ENCODE measurements around the gene PRICKLE3.
A peak's percentile ranks its signal among the peaks of the same experiment; 100 is the strongest.

The PRICKLE3 gene

DNA sequence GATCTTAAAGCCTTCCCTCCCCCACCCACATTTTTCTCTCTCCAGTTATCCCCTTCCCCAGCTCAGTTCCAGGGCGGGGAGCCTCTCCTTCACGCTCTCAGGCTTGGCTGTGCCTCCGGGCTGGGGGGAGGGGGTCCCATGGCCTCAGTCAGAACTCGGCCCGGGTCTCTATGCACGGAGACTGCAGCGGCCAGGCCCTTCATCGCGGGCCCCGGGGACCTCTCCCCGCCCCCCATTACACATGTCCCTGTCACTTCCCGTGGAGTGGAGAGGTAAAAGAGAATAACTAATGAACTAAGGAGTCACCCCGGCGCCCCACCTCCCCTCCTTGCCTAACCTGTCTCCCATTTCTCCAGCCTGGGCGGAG is 838 bp upstream of the PRICKLE3 start:
- TF ChIP-seq, protein P1, sequence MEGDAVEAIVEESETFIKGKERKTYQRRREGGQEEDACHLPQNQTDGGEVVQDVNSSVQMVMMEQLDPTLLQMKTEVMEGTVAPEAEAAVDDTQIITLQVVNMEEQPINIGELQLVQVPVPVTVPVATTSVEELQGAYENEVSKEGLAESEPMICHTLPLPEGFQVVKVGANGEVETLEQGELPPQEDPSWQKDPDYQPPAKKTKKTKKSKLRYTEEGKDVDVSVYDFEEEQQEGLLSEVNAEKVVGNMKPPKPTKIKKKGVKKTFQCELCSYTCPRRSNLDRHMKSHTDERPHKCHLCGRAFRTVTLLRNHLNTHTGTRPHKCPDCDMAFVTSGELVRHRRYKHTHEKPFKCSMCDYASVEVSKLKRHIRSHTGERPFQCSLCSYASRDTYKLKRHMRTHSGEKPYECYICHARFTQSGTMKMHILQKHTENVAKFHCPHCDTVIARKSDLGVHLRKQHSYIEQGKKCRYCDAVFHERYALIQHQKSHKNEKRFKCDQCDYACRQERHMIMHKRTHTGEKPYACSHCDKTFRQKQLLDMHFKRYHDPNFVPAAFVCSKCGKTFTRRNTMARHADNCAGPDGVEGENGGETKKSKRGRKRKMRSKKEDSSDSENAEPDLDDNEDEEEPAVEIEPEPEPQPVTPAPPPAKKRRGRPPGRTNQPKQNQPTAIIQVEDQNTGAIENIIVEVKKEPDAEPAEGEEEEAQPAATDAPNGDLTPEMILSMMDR (IDR thresholded peaks at IDR 0.05; ENCODE audit: low read depth, low read length), result no peak

DNA sequence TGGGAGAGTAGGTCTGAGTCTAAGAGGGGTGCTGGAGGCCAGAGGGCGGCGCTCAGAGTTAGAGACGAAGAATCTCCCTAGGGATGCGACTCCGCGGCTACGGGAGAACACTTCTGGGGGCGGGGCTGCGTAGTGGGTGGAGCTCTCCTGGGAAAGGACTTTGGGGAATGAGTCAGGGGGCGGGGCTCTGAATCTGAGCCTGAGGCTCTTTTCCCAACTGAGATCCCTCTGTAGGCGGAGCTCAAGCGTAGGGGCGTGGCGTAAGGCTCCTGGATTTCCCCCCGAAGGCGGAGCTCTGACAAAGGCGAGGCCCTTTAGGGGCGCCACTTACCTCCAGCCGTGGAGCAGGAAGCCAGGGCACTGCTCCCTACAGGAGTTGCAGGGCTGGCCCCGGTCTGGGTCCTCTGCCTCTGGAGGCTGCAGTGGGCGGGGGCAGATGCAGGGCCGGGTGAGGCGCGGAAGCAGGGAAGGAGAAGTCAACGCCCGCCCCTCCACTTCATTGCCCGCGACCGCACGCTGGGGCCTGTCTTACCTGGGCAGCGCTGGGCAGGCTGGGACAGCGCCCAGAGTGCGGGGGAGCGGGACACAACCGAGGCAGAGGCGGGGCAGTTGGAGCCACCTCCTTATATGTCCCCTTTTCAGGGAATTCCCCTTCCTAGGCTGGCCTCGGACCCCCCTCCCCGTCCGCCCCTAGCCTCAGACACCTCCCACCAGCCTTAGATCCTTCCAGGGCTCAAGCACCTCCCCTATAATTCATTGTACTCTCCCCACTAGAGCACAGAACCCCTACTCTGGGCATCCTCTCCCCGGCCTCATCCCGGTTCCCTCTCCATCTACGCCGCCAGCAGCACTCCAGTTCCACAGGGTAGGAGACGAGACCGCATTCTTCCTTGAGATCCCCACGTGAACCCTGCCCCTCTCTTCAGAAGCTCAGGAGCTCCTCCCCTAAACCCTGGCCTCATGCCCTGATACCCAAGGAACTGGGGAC is 1.6 kb downstream of the PRICKLE3 start:
- H3K4me3 ChIP-seq (replicated peaks in 1 of 2; ENCODE audit: low read depth in 2 of 2, low read length in 2 of 2), result peak overlapping the region; percentile 64 to 66
- TF ChIP-seq, protein P1 (IDR thresholded peaks at IDR 0.05; ENCODE audit: low read depth, low read length), result no peak
- peak; percentile 92 to 93 for DNase-seq (ENCODE audit: low read depth in 2 of 2)

More for the DNA sequence above, 838 bp upstream of the PRICKLE3 start:
- DNase-seq (ENCODE audit: low read depth in 2 of 2), result no peak
- H3K4me3 ChIP-seq (replicated peaks in 1 of 2; ENCODE audit: low read depth in 2 of 2, low read length in 2 of 2), result no peak overlapping the region

DNA sequence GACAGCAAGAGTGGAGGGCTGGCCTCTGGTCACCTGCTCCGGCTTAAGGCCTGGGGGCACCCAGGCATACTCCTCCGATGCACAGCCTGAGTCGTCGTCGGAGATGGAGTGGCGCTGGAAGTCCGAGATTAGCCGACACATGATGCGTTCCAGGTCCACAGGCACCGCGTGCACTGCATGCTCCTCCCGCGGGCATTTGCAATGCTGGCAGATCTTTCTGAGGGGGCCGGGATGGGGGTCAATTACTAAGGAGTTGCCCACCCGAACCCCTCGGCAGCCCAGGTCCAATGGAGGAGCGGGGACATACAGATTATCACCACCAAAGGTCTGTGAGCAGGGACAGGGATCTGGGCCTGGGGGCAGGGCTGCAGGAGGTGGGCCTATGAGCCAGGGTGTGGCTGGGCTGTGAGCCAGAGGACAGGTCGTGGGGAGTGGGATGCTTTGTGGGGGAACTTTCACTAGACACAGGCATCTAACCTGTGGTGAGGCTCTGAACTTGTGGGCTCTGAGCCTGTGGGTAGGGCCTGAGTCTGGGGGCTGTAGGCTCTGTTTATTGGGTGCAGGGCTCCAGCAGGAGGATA is 2.4 kb downstream of the PRICKLE3 start:
- H3K4me3 ChIP-seq (replicated peaks in 1 of 2; ENCODE audit: low read depth in 2 of 2, low read length in 2 of 2), result peak overlapping the region in 1 of 2 donors; percentile 33
- TF ChIP-seq, protein P1 (IDR thresholded peaks at IDR 0.05; ENCODE audit: low read depth, low read length), result no peak
- no peak for DNase-seq (ENCODE audit: low read depth in 2 of 2)

DNA sequence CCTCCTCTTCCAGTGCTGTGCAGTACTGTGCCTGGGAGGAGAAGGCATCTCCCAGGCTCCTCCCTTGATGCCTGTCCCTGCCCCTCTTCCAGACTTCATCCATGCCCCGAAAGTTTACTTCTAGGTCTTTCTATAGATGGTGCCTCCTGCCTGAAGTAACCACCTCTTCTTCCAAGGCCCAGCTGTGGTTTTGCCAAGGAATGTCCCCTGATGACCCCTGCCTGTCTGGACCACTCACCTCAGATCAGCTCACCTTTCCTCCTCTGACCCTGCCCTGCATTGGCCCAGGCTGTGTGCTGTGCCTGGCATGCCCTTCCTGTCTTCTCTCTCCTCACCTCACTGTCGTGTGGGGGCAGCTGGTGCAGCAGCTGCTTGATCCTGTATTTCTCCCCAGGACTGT is 6.8 kb downstream of the PRICKLE3 start:
- H3K4me3 ChIP-seq (replicated peaks in 1 of 2; ENCODE audit: low read depth in 2 of 2, low read length in 2 of 2), result no peak overlapping the region
- no peak for DNase-seq (ENCODE audit: low read depth in 2 of 2)
- TF ChIP-seq, protein P1 (IDR thresholded peaks at IDR 0.05; ENCODE audit: low read depth, low read length), result no peak

DNA sequence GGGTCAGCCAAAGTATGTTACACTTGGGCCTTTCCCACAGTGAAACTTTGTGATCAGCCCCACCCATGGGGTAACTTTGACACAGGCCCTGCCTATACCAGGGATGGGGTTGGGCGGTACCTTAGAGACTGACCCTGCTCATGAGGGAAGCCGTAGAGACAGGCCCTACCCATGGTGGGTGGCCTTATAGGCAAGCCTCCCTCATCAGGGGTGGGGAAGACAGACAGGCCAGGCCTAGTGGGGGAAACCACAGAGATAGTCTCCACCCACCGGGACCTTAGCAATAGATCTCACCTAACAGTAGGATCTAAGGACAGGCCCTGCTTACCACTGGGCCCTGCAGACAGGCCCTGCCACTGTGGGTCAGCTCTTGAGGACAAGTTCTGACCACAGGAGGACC is 7.6 kb downstream of the PRICKLE3 start:
- no peak overlapping the region for H3K4me3 ChIP-seq (replicated peaks in 1 of 2; ENCODE audit: low read depth in 2 of 2, low read length in 2 of 2)
- TF ChIP-seq, protein P1 (IDR thresholded peaks at IDR 0.05; ENCODE audit: low read depth, low read length), result no peak
- DNase-seq (ENCODE audit: low read depth in 2 of 2), result no peak

DNA sequence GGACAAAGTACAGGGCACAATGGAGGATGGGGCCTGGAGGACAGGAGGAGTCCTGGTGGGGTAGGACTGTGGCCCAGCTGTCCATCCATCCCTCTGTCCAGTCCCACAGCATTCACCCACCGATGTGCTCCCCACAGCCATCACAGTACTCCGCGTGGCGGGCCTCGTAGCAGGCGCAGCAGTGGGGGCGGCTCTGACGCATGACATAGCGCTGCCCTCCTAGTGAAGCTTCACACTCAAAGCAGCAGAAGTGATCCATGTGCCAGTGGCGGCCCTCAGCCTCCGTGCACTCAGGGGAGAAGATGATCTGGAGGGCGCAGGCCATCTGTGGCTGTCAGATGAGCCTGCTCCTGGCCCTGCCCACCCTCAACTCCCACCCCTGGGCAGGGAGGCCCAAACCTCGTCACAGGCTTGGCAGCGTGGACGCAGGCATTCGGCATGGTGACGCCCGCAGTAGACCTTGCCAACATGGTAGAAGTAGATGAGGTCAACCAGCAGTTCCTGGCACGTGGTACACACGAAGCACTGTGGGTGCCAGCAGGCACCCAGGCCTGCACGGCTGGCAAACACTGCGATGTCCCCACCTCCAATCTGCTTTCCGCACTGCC is 8.2 kb downstream of the PRICKLE3 start:
- no peak for DNase-seq (ENCODE audit: low read depth in 2 of 2)
- TF ChIP-seq, protein P1 (IDR thresholded peaks at IDR 0.05; ENCODE audit: low read depth, low read length), result no peak
- H3K4me3 ChIP-seq (replicated peaks in 1 of 2; ENCODE audit: low read depth in 2 of 2, low read length in 2 of 2), result no peak overlapping the region

All from cardiac fibroblast (primary cell).